GM10266 (cell line): Measurements from ENCODE around the gene OSBPL2.

Source experiments
- DNase-seq: peaks from one replicate; pipeline ENCODE4 v3.0.0; 2012; ENCODE audit errors: extremely low spot score
- CTCF ChIP-seq: IDR thresholded peaks from 2 replicates; pipeline ENCODE4 v1.5.1; 2012; ENCODE audit warnings: mild to moderate bottlenecking, low read depth; ENCODE audit not compliant: control insufficient read depth, insufficient read depth; ENCODE audit errors: missing control alignments

OSBPL2 gene

GRCh38 chr20:62236766-62237513 lies 1.4 kb upstream of the OSBPL2 start:
- no peak for TF ChIP-seq CTCF

GRCh38 chr20:62237514-62237800 lies 864 bp upstream of the OSBPL2 start:
- no peak for DNase-seq
- no peak for TF ChIP-seq CTCF

More at GRCh38 chr20:62236766-62237513, 1.4 kb upstream of the OSBPL2 start:
- no peak for DNase-seq

- TF ChIP-seq CTCF: no peak
- no peak for DNase-seq
Measured at GRCh38 chr20:62238569-62239277, 402 bp downstream of the OSBPL2 start.

GRCh38 chr20:62239278-62239879 lies 1.1 kb downstream of the OSBPL2 start:
- no peak for DNase-seq
- TF ChIP-seq CTCF: no peak

DNA sequence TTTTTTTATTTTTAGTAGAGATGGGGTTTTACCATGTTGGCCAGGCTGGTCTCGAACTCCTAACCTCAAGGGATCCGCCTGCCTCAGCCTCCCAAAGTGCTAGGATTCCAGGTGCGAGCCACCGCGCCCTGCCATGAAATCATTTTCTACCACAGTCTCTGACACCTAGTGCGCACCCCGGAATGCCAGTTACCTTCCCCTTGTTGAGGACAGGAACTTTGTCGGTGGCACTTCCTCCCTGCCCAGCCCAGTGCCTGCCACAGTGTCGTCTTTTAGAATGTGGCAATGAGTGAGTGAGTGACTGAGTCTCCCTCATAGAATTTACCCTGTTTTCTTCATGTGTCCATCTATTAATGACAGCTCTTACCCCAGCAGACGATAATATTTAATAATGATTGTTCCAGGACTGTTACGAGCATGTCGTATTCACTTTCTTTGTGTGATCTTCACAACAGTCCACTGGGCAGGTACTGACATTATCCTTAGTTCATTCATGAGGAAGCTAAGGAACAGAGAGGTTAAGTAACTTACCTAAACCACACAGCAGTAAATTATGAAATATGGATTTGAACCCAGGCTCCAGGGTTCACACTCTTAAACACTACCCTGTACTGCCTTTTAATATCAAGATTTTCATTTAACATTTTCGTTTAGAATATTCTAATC lies 1.8 kb downstream of the OSBPL2 start:
- no peak for DNase-seq
- no peak for TF ChIP-seq CTCF

- no peak for DNase-seq
- TF ChIP-seq CTCF: no peak
Measured at GRCh38 chr20:62241506-62241905, 3.2 kb downstream of the OSBPL2 start.
